ENCODE results near the gene GALP.

DNA sequence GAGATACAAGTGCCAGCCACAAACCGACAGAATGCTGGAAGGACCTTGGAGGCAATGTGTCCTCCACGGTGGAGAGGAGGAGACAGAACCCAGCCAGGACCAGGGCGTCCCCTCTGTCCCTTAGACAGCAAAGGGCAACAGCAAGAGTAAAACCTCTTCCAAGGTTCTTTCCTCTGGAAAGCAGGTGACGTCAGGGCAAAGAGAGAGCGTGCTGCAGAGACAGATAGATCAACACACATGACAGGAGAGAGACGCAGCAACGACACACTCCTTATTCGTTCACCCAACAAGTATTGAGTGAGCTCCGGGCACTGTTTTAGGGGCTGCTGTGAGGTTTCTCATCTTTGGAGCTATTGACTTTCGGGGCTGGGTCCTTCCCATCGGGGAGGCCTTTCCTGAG, 1.3 kb upstream of the GALP start:
- TF ChIP-seq, protein P1, sequence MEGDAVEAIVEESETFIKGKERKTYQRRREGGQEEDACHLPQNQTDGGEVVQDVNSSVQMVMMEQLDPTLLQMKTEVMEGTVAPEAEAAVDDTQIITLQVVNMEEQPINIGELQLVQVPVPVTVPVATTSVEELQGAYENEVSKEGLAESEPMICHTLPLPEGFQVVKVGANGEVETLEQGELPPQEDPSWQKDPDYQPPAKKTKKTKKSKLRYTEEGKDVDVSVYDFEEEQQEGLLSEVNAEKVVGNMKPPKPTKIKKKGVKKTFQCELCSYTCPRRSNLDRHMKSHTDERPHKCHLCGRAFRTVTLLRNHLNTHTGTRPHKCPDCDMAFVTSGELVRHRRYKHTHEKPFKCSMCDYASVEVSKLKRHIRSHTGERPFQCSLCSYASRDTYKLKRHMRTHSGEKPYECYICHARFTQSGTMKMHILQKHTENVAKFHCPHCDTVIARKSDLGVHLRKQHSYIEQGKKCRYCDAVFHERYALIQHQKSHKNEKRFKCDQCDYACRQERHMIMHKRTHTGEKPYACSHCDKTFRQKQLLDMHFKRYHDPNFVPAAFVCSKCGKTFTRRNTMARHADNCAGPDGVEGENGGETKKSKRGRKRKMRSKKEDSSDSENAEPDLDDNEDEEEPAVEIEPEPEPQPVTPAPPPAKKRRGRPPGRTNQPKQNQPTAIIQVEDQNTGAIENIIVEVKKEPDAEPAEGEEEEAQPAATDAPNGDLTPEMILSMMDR (conservative IDR thresholded peaks at IDR 0.05; ENCODE audit: low read depth in 2 of 2), result no peak
- TF ChIP-seq, protein P2, sequence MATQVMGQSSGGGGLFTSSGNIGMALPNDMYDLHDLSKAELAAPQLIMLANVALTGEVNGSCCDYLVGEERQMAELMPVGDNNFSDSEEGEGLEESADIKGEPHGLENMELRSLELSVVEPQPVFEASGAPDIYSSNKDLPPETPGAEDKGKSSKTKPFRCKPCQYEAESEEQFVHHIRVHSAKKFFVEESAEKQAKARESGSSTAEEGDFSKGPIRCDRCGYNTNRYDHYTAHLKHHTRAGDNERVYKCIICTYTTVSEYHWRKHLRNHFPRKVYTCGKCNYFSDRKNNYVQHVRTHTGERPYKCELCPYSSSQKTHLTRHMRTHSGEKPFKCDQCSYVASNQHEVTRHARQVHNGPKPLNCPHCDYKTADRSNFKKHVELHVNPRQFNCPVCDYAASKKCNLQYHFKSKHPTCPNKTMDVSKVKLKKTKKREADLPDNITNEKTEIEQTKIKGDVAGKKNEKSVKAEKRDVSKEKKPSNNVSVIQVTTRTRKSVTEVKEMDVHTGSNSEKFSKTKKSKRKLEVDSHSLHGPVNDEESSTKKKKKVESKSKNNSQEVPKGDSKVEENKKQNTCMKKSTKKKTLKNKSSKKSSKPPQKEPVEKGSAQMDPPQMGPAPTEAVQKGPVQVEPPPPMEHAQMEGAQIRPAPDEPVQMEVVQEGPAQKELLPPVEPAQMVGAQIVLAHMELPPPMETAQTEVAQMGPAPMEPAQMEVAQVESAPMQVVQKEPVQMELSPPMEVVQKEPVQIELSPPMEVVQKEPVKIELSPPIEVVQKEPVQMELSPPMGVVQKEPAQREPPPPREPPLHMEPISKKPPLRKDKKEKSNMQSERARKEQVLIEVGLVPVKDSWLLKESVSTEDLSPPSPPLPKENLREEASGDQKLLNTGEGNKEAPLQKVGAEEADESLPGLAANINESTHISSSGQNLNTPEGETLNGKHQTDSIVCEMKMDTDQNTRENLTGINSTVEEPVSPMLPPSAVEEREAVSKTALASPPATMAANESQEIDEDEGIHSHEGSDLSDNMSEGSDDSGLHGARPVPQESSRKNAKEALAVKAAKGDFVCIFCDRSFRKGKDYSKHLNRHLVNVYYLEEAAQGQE (IDR thresholded peaks at IDR 0.05; ENCODE audit: unreplicated experiment), result no peak
- no peak for TF ChIP-seq ZNF114 (CRISPR knock-in tag; IDR thresholded peaks at IDR 0.05)
- TF ChIP-seq, protein P3, sequence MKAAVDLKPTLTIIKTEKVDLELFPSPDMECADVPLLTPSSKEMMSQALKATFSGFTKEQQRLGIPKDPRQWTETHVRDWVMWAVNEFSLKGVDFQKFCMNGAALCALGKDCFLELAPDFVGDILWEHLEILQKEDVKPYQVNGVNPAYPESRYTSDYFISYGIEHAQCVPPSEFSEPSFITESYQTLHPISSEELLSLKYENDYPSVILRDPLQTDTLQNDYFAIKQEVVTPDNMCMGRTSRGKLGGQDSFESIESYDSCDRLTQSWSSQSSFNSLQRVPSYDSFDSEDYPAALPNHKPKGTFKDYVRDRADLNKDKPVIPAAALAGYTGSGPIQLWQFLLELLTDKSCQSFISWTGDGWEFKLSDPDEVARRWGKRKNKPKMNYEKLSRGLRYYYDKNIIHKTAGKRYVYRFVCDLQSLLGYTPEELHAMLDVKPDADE (IDR thresholded peaks at IDR 0.05), result no peak
- no peak for TF ChIP-seq EZH2phosphoT487 (IDR thresholded peaks at IDR 0.05; ENCODE audit: unreplicated experiment)
- TF ChIP-seq POLR2AphosphoS5 (IDR thresholded peaks at IDR 0.05; ENCODE audit: low read depth), result no peak
